Neural progenitor cell (in vitro differentiated cells): ENCODE data around the gene DDX56.
"Not testable (repeated sequence)": the region's sequence is repeated elsewhere in the genome, so short reads cannot be mapped to it uniquely, and the experiment has no call there.

ENCODE experiments used
- CTCF ChIP-seq: fragments of 200-600 bp; sonication (generic); IDR thresholded peaks from 2 replicates; pipeline ENCODE4 v1.5.1; 2017; ENCODE audit warnings: antibody characterized with exemption, mild to moderate bottlenecking
- EZH2 ChIP-seq: fragments of 200-600 bp; sonication (generic); IDR thresholded peaks from 2 replicates; pipeline ENCODE4 v1.6.1; 2017; ENCODE audit warnings: antibody characterized with exemption, mild to moderate bottlenecking, moderate library complexity

GRCh38 chr7:44552473-44553005, 21.2 kb downstream of the DDX56 start:
- not testable (repeated sequence) for TF ChIP-seq CTCF, EZH2
